Measurements from ENCODE around the gene BDNF. TPM values are rescaled to one million over a fixed set of nuclear protein-coding genes. Genes with fewer than 3 reads are reported as not detected.

The BDNF gene
- polyA plus RNA-seq, 1 donor: 1.4 TPM

- no peaks in the 10 kb centered on the region for H3K36me3 ChIP-seq (ENCODE audit: control insufficient read depth, insufficient read depth, low read length)
- WGBS (ENCODE audit: insufficient coverage, low lambda C conversion rate): 0% methylated on average over 5 of the region's 37 CpGs
- H3K4me1 ChIP-seq (ENCODE audit: control insufficient read depth, insufficient read depth, low read length): peaks cover 4% of the 10 kb centered on the region
- no peak overlapping the region for H3K4me3 ChIP-seq (ENCODE audit: low read length)
- no peak overlapping the region for H3K27ac ChIP-seq (ENCODE audit: low read length)
- DNase-seq: no peak
- H3K9me3 ChIP-seq (ENCODE audit: control insufficient read depth, low read depth, low read length): peaks cover 5% of the 10 kb centered on the region
- H3K27me3 ChIP-seq (ENCODE audit: control insufficient read depth, insufficient read depth, low read length): peaks cover 72% of the 10 kb centered on the region
Measured at GRCh38 chr11:27721264-27722116, 21.2 kb upstream of the BDNF start.

GRCh38 chr11:27720277-27720830 is 20.1 kb upstream of the BDNF start:
- peaks cover 70% of the 10 kb centered on the region for H3K27me3 ChIP-seq (ENCODE audit: control insufficient read depth, insufficient read depth, low read length)
- no peak overlapping the region for H3K27ac ChIP-seq (ENCODE audit: low read length)
- H3K4me3 ChIP-seq (ENCODE audit: low read length): no peak overlapping the region
- 0% methylated on average over 3 of the region's 25 CpGs for WGBS (ENCODE audit: insufficient coverage, low lambda C conversion rate)
- DNase-seq: peak in 1 of 2 donors; percentile 33
- H3K9me3 ChIP-seq (ENCODE audit: control insufficient read depth, low read depth, low read length): peaks cover 5% of the 10 kb centered on the region
- peaks cover 4% of the 10 kb centered on the region for H3K4me1 ChIP-seq (ENCODE audit: control insufficient read depth, insufficient read depth, low read length)
- H3K36me3 ChIP-seq (ENCODE audit: control insufficient read depth, insufficient read depth, low read length): no peaks in the 10 kb centered on the region

- no peak for DNase-seq
- Histone ChIP-seq H3K4me1 (ENCODE audit: control insufficient read depth, insufficient read depth, low read length) (peaks cover 4% of the 10 kb centered on the region), H3K27me3 (ENCODE audit: control insufficient read depth, insufficient read depth, low read length) (peaks cover 74% of the 10 kb centered on the region), H3K27ac (ENCODE audit: low read length) (no peak overlapping the region), H3K9me3 (ENCODE audit: control insufficient read depth, low read depth, low read length) (peaks cover 5% of the 10 kb centered on the region), H3K36me3 (ENCODE audit: control insufficient read depth, insufficient read depth, low read length) (no peaks in the 10 kb centered on the region), H3K4me3 (ENCODE audit: low read length) (peak overlapping the region; percentile 23)
- WGBS (ENCODE audit: insufficient coverage, low lambda C conversion rate): 14% methylated on average over 1 of the region's 16 CpGs
Measured at GRCh38 chr11:27719546-27719925, 19.3 kb upstream of the BDNF start.

- Histone ChIP-seq H3K27me3 (ENCODE audit: control insufficient read depth, insufficient read depth, low read length) (peaks cover 74% of the 10 kb centered on the region), H3K4me3 (ENCODE audit: low read length) (peak overlapping the region; percentile 23), H3K4me1 (ENCODE audit: control insufficient read depth, insufficient read depth, low read length) (peaks cover 4% of the 10 kb centered on the region), H3K9me3 (ENCODE audit: control insufficient read depth, low read depth, low read length) (peaks cover 5% of the 10 kb centered on the region), H3K36me3 (ENCODE audit: control insufficient read depth, insufficient read depth, low read length) (no peaks in the 10 kb centered on the region), H3K27ac (ENCODE audit: low read length) (no peak overlapping the region)
- no CpG with 5 or more reads among the region's 52 CpGs for WGBS (ENCODE audit: insufficient coverage, low lambda C conversion rate)
- peak in 1 of 2 donors; percentile 6 for DNase-seq
Measured at GRCh38 chr11:27718863-27719545, 18.7 kb upstream of the BDNF start.

GRCh38 chr11:27718346-27718862 is 18.1 kb upstream of the BDNF start:
- peaks cover 4% of the 10 kb centered on the region for H3K4me1 ChIP-seq (ENCODE audit: control insufficient read depth, insufficient read depth, low read length)
- H3K27ac ChIP-seq (ENCODE audit: low read length): no peak overlapping the region
- WGBS (ENCODE audit: insufficient coverage, low lambda C conversion rate): 0% methylated on average over 11 of the region's 30 CpGs
- H3K36me3 ChIP-seq (ENCODE audit: control insufficient read depth, insufficient read depth, low read length): no peaks in the 10 kb centered on the region
- peak overlapping the region; percentile 14 for H3K4me3 ChIP-seq (ENCODE audit: low read length)
- peaks cover 69% of the 10 kb centered on the region for H3K27me3 ChIP-seq (ENCODE audit: control insufficient read depth, insufficient read depth, low read length)
- peak in 1 of 2 donors; percentile 10 for DNase-seq
- peaks cover 5% of the 10 kb centered on the region for H3K9me3 ChIP-seq (ENCODE audit: control insufficient read depth, low read depth, low read length)

GRCh38 chr11:27717801-27718229 is 17.6 kb upstream of the BDNF start:
- WGBS (ENCODE audit: insufficient coverage, low lambda C conversion rate): 4% methylated on average over 3 of the region's 8 CpGs
- no peak for DNase-seq
- Histone ChIP-seq H3K4me1 (ENCODE audit: control insufficient read depth, insufficient read depth, low read length) (peaks cover 4% of the 10 kb centered on the region), H3K27ac (ENCODE audit: low read length) (no peak overlapping the region), H3K36me3 (ENCODE audit: control insufficient read depth, insufficient read depth, low read length) (no peaks in the 10 kb centered on the region), H3K4me3 (ENCODE audit: low read length) (no peak overlapping the region), H3K27me3 (ENCODE audit: control insufficient read depth, insufficient read depth, low read length) (peaks cover 64% of the 10 kb centered on the region), H3K9me3 (ENCODE audit: control insufficient read depth, low read depth, low read length) (peaks cover 5% of the 10 kb centered on the region)

GRCh38 chr11:27717377-27717776 is 17.1 kb upstream of the BDNF start:
- Histone ChIP-seq H3K4me3 (ENCODE audit: low read length) (no peak overlapping the region), H3K4me1 (ENCODE audit: control insufficient read depth, insufficient read depth, low read length) (peaks cover 4% of the 10 kb centered on the region), H3K36me3 (ENCODE audit: control insufficient read depth, insufficient read depth, low read length) (no peaks in the 10 kb centered on the region), H3K9me3 (ENCODE audit: control insufficient read depth, low read depth, low read length) (peaks cover 5% of the 10 kb centered on the region), H3K27me3 (ENCODE audit: control insufficient read depth, insufficient read depth, low read length) (peaks cover 59% of the 10 kb centered on the region), H3K27ac (ENCODE audit: low read length) (no peak overlapping the region)
- no peak for DNase-seq

GRCh38 chr11:27716835-27717234 is 16.6 kb upstream of the BDNF start:
- peaks cover 54% of the 10 kb centered on the region for H3K27me3 ChIP-seq (ENCODE audit: control insufficient read depth, insufficient read depth, low read length)
- WGBS (ENCODE audit: insufficient coverage, low lambda C conversion rate): 71% methylated on average over 1 of the region's 2 CpGs
- H3K9me3 ChIP-seq (ENCODE audit: control insufficient read depth, low read depth, low read length): peaks cover 5% of the 10 kb centered on the region

GRCh38 chr11:27716216-27716615 is 16.0 kb upstream of the BDNF start:
- DNase-seq: no peak
- Histone ChIP-seq H3K4me3 (ENCODE audit: low read length) (no peak overlapping the region), H3K27ac (ENCODE audit: low read length) (no peak overlapping the region), H3K27me3 (ENCODE audit: control insufficient read depth, insufficient read depth, low read length) (peaks cover 48% of the 10 kb centered on the region), H3K36me3 (ENCODE audit: control insufficient read depth, insufficient read depth, low read length) (no peaks in the 10 kb centered on the region), H3K9me3 (ENCODE audit: control insufficient read depth, low read depth, low read length) (peaks cover 5% of the 10 kb centered on the region), H3K4me1 (ENCODE audit: control insufficient read depth, insufficient read depth, low read length) (no peaks in the 10 kb centered on the region)
- WGBS (ENCODE audit: insufficient coverage, low lambda C conversion rate): no CpG with 5 or more reads among the region's 2 CpGs

More at GRCh38 chr11:27716835-27717234, 16.6 kb upstream of the BDNF start:
- no peaks in the 10 kb centered on the region for H3K36me3 ChIP-seq (ENCODE audit: control insufficient read depth, insufficient read depth, low read length)
- no peak overlapping the region for H3K27ac ChIP-seq (ENCODE audit: low read length)
- DNase-seq: no peak
- no peak overlapping the region for H3K4me3 ChIP-seq (ENCODE audit: low read length)
- H3K4me1 ChIP-seq (ENCODE audit: control insufficient read depth, insufficient read depth, low read length): no peaks in the 10 kb centered on the region

GRCh38 chr11:27711725-27712124 is 11.5 kb upstream of the BDNF start:
- no CpG with 5 or more reads among the region's 1 CpG for WGBS (ENCODE audit: insufficient coverage, low lambda C conversion rate)
- Histone ChIP-seq H3K4me1 (ENCODE audit: control insufficient read depth, insufficient read depth, low read length) (no peaks in the 10 kb centered on the region), H3K36me3 (ENCODE audit: control insufficient read depth, insufficient read depth, low read length) (no peaks in the 10 kb centered on the region), H3K27ac (ENCODE audit: low read length) (no peak overlapping the region), H3K4me3 (ENCODE audit: low read length) (no peak overlapping the region), H3K27me3 (ENCODE audit: control insufficient read depth, insufficient read depth, low read length) (peaks cover 6% of the 10 kb centered on the region), H3K9me3 (ENCODE audit: control insufficient read depth, low read depth, low read length) (no peaks in the 10 kb centered on the region)
- no peak for DNase-seq
